Measurements from ENCODE around the gene WDFY2. TPM values are rescaled to one million over a fixed set of nuclear protein-coding genes. Genes with fewer than 3 reads are reported as not detected.
A peak's percentile ranks its signal among the peaks of the same experiment; 100 is the strongest.

WDFY2 gene
- total RNA-seq, 1 donor from 2014 or later, result 20.7 TPM

DNA sequence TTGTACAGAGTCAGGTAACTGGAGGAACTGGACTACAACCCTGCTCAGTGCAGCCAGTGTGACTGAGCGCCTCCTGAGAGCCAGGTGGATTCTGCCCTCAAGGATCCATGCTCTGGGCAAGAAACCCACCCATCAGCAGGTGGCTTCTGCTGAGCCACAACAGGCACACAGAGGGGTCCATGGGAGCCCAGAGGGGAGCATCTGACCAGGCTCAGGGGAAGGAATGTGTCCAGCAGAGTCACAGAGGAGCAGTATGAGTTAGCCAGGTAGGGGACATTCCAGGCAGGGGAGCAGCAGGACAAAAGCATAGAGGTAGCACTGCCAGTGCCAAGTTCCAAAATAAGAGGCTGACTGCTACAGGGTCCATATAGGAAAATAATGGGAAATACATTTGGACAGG is 199.8 kb downstream of the WDFY2 start:
- DNase-seq (ENCODE audit: extremely low spot score, unreplicated experiment), result no peak
- H3K4me1 Mint-ChIP-seq (ENCODE audit: unreplicated experiment), result peaks cover 2% of the 10 kb centered on the region
- H3K36me3 Mint-ChIP-seq (ENCODE audit: unreplicated experiment), result no peaks in the 10 kb centered on the region
- H3K4me3 Mint-ChIP-seq (ENCODE audit: unreplicated experiment), result no peak overlapping the region
- TF ChIP-seq, protein P1, sequence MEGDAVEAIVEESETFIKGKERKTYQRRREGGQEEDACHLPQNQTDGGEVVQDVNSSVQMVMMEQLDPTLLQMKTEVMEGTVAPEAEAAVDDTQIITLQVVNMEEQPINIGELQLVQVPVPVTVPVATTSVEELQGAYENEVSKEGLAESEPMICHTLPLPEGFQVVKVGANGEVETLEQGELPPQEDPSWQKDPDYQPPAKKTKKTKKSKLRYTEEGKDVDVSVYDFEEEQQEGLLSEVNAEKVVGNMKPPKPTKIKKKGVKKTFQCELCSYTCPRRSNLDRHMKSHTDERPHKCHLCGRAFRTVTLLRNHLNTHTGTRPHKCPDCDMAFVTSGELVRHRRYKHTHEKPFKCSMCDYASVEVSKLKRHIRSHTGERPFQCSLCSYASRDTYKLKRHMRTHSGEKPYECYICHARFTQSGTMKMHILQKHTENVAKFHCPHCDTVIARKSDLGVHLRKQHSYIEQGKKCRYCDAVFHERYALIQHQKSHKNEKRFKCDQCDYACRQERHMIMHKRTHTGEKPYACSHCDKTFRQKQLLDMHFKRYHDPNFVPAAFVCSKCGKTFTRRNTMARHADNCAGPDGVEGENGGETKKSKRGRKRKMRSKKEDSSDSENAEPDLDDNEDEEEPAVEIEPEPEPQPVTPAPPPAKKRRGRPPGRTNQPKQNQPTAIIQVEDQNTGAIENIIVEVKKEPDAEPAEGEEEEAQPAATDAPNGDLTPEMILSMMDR (IDR thresholded peaks at IDR 0.05), result no peak
- no peak overlapping the region for H3K27ac Mint-ChIP-seq (ENCODE audit: unreplicated experiment)
- H3K9me3 Mint-ChIP-seq (ENCODE audit: unreplicated experiment), result no peaks in the 10 kb centered on the region
- no peaks in the 10 kb centered on the region for H3K27me3 Mint-ChIP-seq (ENCODE audit: unreplicated experiment)

GRCh38 chr13:51785712-51786424 is 201.6 kb downstream of the WDFY2 start:
- peaks cover 2% of the 10 kb centered on the region for H3K4me1 Mint-ChIP-seq (ENCODE audit: unreplicated experiment)
- TF ChIP-seq, protein P1 (IDR thresholded peaks at IDR 0.05), result no peak
- H3K4me3 Mint-ChIP-seq (ENCODE audit: unreplicated experiment), result no peak overlapping the region
- DNase-seq (ENCODE audit: extremely low spot score, unreplicated experiment), result no peak
- H3K27ac Mint-ChIP-seq (ENCODE audit: unreplicated experiment), result no peak overlapping the region
- H3K9me3 Mint-ChIP-seq (ENCODE audit: unreplicated experiment), result no peaks in the 10 kb centered on the region
- H3K36me3 Mint-ChIP-seq (ENCODE audit: unreplicated experiment), result peaks cover 2% of the 10 kb centered on the region
- H3K27me3 Mint-ChIP-seq (ENCODE audit: unreplicated experiment), result no peaks in the 10 kb centered on the region

DNA sequence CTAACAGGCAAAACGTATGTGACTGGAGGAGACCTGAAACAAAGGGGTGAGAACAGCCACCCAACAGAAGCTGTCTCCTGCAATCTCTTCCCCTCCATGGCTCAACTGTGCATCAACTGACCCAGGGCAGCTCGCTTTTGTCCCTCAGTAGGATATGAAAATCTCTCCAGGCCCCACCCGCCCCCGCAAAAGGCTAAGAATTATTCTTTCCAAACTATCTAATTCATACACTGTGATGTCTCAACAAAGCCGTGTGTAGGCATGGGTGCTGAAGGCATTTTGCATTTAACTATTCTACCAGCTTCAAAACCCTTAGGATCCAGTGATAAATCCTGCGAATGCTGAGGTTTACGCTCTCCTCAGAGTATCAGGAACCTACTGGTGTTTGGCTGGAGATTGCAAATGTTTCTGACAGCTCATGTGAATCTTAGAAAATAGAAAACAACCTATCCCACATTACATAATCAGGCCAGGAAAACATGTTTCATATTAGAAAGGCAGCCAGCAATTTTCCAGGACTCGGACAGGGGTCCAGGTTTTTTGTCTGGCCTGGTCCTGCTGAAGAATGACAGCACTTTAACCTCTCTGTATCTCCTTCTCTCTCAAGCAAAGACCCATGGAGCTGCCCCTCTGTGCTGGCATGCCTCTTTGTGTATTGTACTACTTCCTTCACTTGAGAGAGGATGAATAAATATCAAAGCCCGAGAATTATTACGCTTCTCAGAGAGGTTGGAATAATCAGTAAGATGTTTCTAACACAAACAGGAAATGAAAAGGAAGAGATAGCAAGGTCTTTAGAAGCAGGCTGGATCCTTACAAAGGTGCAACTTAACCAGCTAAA is 202.4 kb downstream of the WDFY2 start:
- TF ChIP-seq, protein P1 (IDR thresholded peaks at IDR 0.05), result no peak
- Mint-ChIP-seq H3K27ac (ENCODE audit: unreplicated experiment) (no peak overlapping the region), H3K27me3 (ENCODE audit: unreplicated experiment) (no peaks in the 10 kb centered on the region), H3K4me1 (ENCODE audit: unreplicated experiment) (peaks cover 2% of the 10 kb centered on the region), H3K4me3 (ENCODE audit: unreplicated experiment) (no peak overlapping the region), H3K36me3 (ENCODE audit: unreplicated experiment) (peaks cover 3% of the 10 kb centered on the region), H3K9me3 (ENCODE audit: unreplicated experiment) (no peaks in the 10 kb centered on the region)
- DNase-seq (ENCODE audit: extremely low spot score, unreplicated experiment), result no peak

DNA sequence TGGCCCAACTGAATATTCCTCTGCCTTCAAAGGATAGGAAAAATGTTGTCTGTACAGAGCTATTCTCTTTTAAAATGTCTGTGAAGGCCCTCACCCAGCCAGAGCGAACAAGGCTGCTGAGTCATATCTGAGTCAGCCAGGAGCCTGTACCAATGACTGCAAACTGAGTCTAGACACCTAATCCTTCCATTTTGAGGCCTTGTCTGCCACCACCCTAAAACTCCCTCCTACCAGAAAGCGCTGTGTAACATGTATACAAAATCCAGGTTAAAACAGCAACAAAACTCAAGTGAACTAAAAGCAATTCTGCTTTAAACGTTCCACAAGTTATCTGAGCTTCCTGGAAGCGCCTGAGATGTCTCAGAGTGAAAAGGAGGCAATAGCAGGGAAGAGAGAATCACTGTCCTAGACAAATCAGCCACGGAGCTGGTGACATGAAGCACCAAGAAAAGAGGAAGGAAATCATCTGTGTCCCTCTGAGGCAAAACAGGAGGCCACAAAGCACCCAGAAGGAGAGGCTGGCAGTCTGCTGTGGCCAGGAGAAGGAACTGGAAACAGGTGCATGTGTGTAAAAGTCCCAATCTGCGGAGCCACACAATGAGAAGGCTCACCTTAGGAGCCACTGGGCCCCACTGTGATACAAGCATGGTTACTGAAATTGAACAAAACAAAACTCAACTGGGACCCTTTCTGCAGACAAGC is 209.5 kb downstream of the WDFY2 start:
- H3K9me3 Mint-ChIP-seq (ENCODE audit: unreplicated experiment), result no peaks in the 10 kb centered on the region
- peaks cover 7% of the 10 kb centered on the region for H3K36me3 Mint-ChIP-seq (ENCODE audit: unreplicated experiment)
- H3K4me1 Mint-ChIP-seq (ENCODE audit: unreplicated experiment), result peaks cover 7% of the 10 kb centered on the region
- H3K4me3 Mint-ChIP-seq (ENCODE audit: unreplicated experiment), result no peak overlapping the region
- no peaks in the 10 kb centered on the region for H3K27me3 Mint-ChIP-seq (ENCODE audit: unreplicated experiment)
- TF ChIP-seq, protein P1 (IDR thresholded peaks at IDR 0.05), result no peak
- DNase-seq (ENCODE audit: extremely low spot score, unreplicated experiment), result no peak
- H3K27ac Mint-ChIP-seq (ENCODE audit: unreplicated experiment), result peak overlapping the region; percentile 21

All from osteocyte (in vitro differentiated cells).